ENCODE measurements around the gene ATAD3B.
A peak's percentile ranks its signal among the peaks of the same experiment; 100 is the strongest.
"Not testable (repeated sequence)": the region's sequence is repeated elsewhere in the genome, so short reads cannot be mapped to it uniquely, and the experiment has no call there.

ATAD3B gene

GRCh38 chr1:1440262-1441001 is 31.1 kb upstream of the ATAD3B start:
- H3K27ac ChIP-seq (ENCODE audit: insufficient read depth in 1 of 2, low read depth in 1 of 2, low read length in 2 of 2, poor library complexity in 1 of 2, severe bottlenecking in 2 of 2): no peak overlapping the region
- H3K9me3 ChIP-seq (ENCODE audit: control extremely low read depth in 1 of 5, control insufficient read depth in 4 of 5, insufficient read depth in 2 of 5, low read depth in 1 of 5, low read length in 4 of 5): no peaks in the 10 kb centered on the region
- 90% methylated on average over 23 of the region's 26 CpGs for WGBS (ENCODE audit: insufficient coverage)
- H3K27me3 ChIP-seq (replicated peaks in 2 of 5; ENCODE audit: control insufficient read depth in 4 of 5, insufficient read depth in 5 of 5, low read length in 4 of 5): peaks cover 0 to 3% (median 0%) of the 10 kb centered on the region in 5 experiments
- POLR2A ChIA-PET: interaction anchor here (1.6 kb wide), 1 partner anchor 33 kb away, joined by 6 read pairs; no protein-coding TSS in a partner anchor
- DNase-seq: no peak
- CTCF ChIA-PET: interaction anchor here (0.9 to 2.9 kb wide), 18 partner anchors 9 to 190 kb away, joined by 3 to 17 read pairs (median 6); partner anchors contain the start of genes AURKAIP1 and MRPL20
- peaks cover 0 to 42% (median 28%) of the 10 kb centered on the region in 4 experiments for H3K4me1 ChIP-seq (ENCODE audit: control extremely low read depth in 1 of 4, control insufficient read depth in 4 of 4, insufficient read depth in 4 of 4, low read length in 3 of 4)
- H3K36me3 ChIP-seq (ENCODE audit: control insufficient read depth in 4 of 4, insufficient read depth in 4 of 4, low read length in 3 of 4): no peaks in the 10 kb centered on the region
- H3K4me3 ChIP-seq (ENCODE audit: control insufficient read depth in 1 of 7, extremely low read depth in 1 of 7, insufficient read depth in 4 of 7, low read depth in 2 of 7, low read length in 6 of 7): no peak overlapping the region

DNA sequence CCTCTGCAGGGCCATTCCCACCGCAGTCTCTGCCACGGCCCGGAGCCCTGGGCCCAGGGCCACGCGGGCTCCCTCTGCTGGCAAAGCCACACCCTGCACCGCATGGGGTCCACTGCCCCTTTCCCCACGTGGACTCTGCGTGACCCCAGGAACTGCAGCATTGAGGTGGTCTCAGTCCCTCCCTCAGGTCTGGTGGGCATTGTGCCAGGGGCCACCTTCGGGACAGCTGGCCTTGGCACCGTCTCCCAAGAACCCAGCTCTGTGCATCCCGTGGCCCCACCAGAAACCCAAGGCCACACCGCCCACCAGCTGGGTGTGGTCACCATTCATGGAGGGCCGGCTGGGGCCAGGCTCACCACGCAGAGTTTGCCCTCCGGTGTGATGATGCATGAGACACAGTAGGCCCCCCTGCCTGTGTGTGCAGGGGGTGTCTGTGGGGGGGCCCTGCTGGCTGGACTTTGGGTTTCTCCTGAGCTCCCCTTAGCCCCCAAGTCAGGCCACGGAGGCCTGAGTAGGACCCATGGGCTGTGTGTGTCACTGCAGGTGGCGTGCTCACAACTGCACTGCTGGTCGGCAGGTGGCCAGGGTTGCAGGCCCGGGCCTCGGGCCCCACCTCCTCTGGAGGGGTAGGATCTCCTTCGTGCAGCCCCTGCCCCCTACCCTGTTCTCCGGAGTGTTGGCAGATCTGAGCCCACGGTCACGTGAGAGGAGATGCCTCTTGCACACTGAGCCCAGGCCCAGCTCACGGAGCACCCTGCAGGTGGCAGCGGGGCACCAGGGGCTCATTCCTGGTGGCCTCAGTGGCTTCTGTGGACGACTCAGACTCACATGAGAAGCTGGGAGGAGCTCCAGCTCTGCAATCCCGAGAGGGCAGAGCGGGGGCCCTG is 30.3 kb upstream of the ATAD3B start:
- DNase-seq: peak in 2 of 3 donors; percentile 52 to 57
- POLR2A ChIA-PET: interaction anchor here (1.6 kb wide), 1 partner anchor 34 kb away, joined by 6 read pairs; no protein-coding TSS in a partner anchor
- peaks cover 0 to 3% (median 0%) of the 10 kb centered on the region in 5 experiments for H3K27me3 ChIP-seq (replicated peaks in 2 of 5; ENCODE audit: control insufficient read depth in 4 of 5, insufficient read depth in 5 of 5, low read length in 4 of 5)
- no peaks in the 10 kb centered on the region for H3K36me3 ChIP-seq (ENCODE audit: control insufficient read depth in 4 of 4, insufficient read depth in 4 of 4, low read length in 3 of 4)
- H3K9me3 ChIP-seq (ENCODE audit: control extremely low read depth in 1 of 5, control insufficient read depth in 4 of 5, insufficient read depth in 2 of 5, low read depth in 1 of 5, low read length in 4 of 5): no peaks in the 10 kb centered on the region
- CTCF ChIA-PET: interaction anchor here (0.7 to 2.9 kb wide), 21 partner anchors 8 to 191 kb away, joined by 3 to 17 read pairs (median 5); partner anchors contain the start of genes AURKAIP1 and MRPL20
- no peak overlapping the region for H3K27ac ChIP-seq (ENCODE audit: insufficient read depth in 1 of 2, low read depth in 1 of 2, low read length in 2 of 2, poor library complexity in 1 of 2, severe bottlenecking in 2 of 2)
- no peak overlapping the region for H3K4me3 ChIP-seq (ENCODE audit: control insufficient read depth in 1 of 7, extremely low read depth in 1 of 7, insufficient read depth in 4 of 7, low read depth in 2 of 7, low read length in 6 of 7)
- peaks cover 0 to 36% (median 23%) of the 10 kb centered on the region in 4 experiments for H3K4me1 ChIP-seq (ENCODE audit: control extremely low read depth in 1 of 4, control insufficient read depth in 4 of 4, insufficient read depth in 4 of 4, low read length in 3 of 4)
- WGBS (ENCODE audit: insufficient coverage): 41% methylated on average over 26 of the region's 29 CpGs

DNA sequence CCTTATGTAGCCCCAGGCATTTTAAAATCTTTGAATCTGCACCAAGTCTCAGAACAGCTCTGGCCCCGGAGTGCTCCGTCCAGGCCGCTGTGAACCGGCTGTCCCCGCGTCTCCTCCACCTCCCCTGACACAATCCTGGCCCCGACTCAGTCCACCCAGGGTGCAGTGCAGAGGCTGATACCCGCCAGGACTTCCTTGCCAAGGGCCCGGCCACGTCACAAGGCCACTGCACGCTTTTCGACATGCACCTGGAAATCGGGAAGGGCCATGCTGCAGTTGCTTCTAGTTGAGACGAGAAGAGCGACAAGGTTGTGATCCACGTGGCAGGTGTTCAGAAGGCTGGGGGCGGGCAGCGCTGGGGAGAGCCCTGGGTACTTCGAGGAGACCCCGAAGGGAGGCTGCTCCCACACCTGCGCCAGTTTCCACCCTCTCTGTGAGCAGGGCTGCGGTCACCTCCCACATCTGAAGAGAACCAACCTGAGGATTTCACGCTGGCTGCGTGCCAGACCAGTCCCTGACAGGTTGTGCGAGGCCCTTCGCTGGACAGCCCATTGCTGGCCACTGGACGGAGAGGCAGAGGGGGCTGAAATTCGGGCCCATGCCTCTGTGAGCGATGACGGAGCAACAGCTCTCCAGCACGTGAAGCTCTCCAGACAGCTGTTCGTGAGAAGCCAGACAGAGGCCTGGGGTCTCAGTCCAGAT is 29.3 kb upstream of the ATAD3B start:
- H3K27ac ChIP-seq (ENCODE audit: insufficient read depth in 1 of 2, low read depth in 1 of 2, low read length in 2 of 2, poor library complexity in 1 of 2, severe bottlenecking in 2 of 2): no peak overlapping the region
- no peak for DNase-seq
- H3K9me3 ChIP-seq (ENCODE audit: control extremely low read depth in 1 of 5, control insufficient read depth in 4 of 5, insufficient read depth in 2 of 5, low read depth in 1 of 5, low read length in 4 of 5): no peaks in the 10 kb centered on the region
- no peak overlapping the region for H3K4me3 ChIP-seq (ENCODE audit: control insufficient read depth in 1 of 7, extremely low read depth in 1 of 7, insufficient read depth in 4 of 7, low read depth in 2 of 7, low read length in 6 of 7)
- CTCF ChIA-PET: interaction anchor here (0.7 to 2.9 kb wide), 11 partner anchors 9 to 62 kb away, joined by 3 to 17 read pairs (median 6); partner anchors contain the start of gene MRPL20
- POLR2A ChIA-PET: interaction anchor here (1.6 kb wide), 1 partner anchor 35 kb away, joined by 6 read pairs; no protein-coding TSS in a partner anchor
- H3K36me3 ChIP-seq (ENCODE audit: control insufficient read depth in 4 of 4, insufficient read depth in 4 of 4, low read length in 3 of 4): no peaks in the 10 kb centered on the region
- WGBS (ENCODE audit: insufficient coverage): 93% methylated on average over 30 of the region's 32 CpGs
- H3K4me1 ChIP-seq (ENCODE audit: control extremely low read depth in 1 of 4, control insufficient read depth in 4 of 4, insufficient read depth in 4 of 4, low read length in 3 of 4): peaks cover 0 to 27% (median 19%) of the 10 kb centered on the region in 4 experiments
- H3K27me3 ChIP-seq (replicated peaks in 2 of 5; ENCODE audit: control insufficient read depth in 4 of 5, insufficient read depth in 5 of 5, low read length in 4 of 5): peaks cover 0 to under 1% (median 0%) of the 10 kb centered on the region in 5 experiments

- H3K9me3 ChIP-seq (ENCODE audit: control extremely low read depth in 1 of 5, control insufficient read depth in 4 of 5, insufficient read depth in 2 of 5, low read depth in 1 of 5, low read length in 4 of 5); H3K36me3 ChIP-seq (ENCODE audit: control insufficient read depth in 4 of 4, insufficient read depth in 4 of 4, low read length in 3 of 4); H3K27me3 ChIP-seq (replicated peaks in 2 of 5; ENCODE audit: control insufficient read depth in 4 of 5, insufficient read depth in 5 of 5, low read length in 4 of 5); CTCF ChIA-PET; H3K27ac ChIP-seq (ENCODE audit: insufficient read depth in 1 of 2, low read depth in 1 of 2, low read length in 2 of 2, poor library complexity in 1 of 2, severe bottlenecking in 2 of 2); DNase-seq; H3K4me1 ChIP-seq (ENCODE audit: control extremely low read depth in 1 of 4, control insufficient read depth in 4 of 4, insufficient read depth in 4 of 4, low read length in 3 of 4); H3K4me3 ChIP-seq (ENCODE audit: control insufficient read depth in 1 of 7, extremely low read depth in 1 of 7, insufficient read depth in 4 of 7, low read depth in 2 of 7, low read length in 6 of 7); POLR2A ChIA-PET: not testable (repeated sequence)
- no CpG with 5 or more reads among the region's 19 CpGs for WGBS (ENCODE audit: insufficient coverage)
These were observed 24.9 kb upstream of the ATAD3B start for GRCh38 chr1:1446631-1447030.

- POLR2A ChIA-PET: no interaction called here
- Histone ChIP-seq H3K9me3 (ENCODE audit: control extremely low read depth in 1 of 5, control insufficient read depth in 4 of 5, insufficient read depth in 2 of 5, low read depth in 1 of 5, low read length in 4 of 5) (no peaks in the 10 kb centered on the region), H3K27ac (ENCODE audit: insufficient read depth in 1 of 2, low read depth in 1 of 2, low read length in 2 of 2, poor library complexity in 1 of 2, severe bottlenecking in 2 of 2) (no peak within 1 kb of the TSS), H3K36me3 (ENCODE audit: control insufficient read depth in 4 of 4, insufficient read depth in 4 of 4, low read length in 3 of 4) (no peaks in the 10 kb centered on the region), H3K27me3 (replicated peaks in 2 of 5; ENCODE audit: control insufficient read depth in 4 of 5, insufficient read depth in 5 of 5, low read length in 4 of 5) (peaks cover 0 to 2% (median 0%) of the 10 kb centered on the region in 5 experiments), H3K4me3 (ENCODE audit: control insufficient read depth in 1 of 7, extremely low read depth in 1 of 7, insufficient read depth in 4 of 7, low read depth in 2 of 7, low read length in 6 of 7) (no peak within 1 kb of the TSS), H3K4me1 (ENCODE audit: control extremely low read depth in 1 of 4, control insufficient read depth in 4 of 4, insufficient read depth in 4 of 4, low read length in 3 of 4) (no peaks in the 10 kb centered on the region)
- CTCF ChIA-PET: interaction anchor here (0.9 kb wide), 1 partner anchor 9 kb away, joined by 4 read pairs; no protein-coding TSS in a partner anchor
- DNase-seq: no peak
- WGBS (ENCODE audit: insufficient coverage): 89% methylated on average over 4 of the region's 6 CpGs
These were observed 22.3 kb upstream of the ATAD3B start, which contains the start of gene ATAD3C for GRCh38 chr1:1449099-1449739. ATAD3C (plus strand) TSS chr1:1449689; CDS start chr1:1450684, 995 bp downstream.

DNA sequence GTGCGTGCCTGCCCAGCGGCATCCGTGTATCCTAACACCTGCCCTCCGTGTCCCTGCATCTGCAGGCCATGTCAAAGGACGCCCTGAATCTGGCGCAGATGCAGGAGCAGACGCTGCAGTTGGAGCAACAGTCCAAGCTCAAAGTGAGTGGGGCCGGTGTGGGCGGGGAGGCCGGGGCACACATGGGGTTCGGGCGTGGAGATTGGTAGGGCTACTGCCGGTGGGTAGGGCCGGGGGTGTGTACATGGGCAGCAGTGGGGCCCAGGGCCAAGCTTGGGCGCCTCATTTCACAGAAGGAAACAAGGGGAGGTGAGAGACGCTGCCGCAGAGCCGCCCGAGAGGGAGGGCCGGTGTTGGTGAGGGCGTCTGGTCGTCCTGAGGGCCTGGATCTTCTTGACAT is 20.9 kb upstream of the ATAD3B start:
- H3K27me3 ChIP-seq (replicated peaks in 2 of 5; ENCODE audit: control insufficient read depth in 4 of 5, insufficient read depth in 5 of 5, low read length in 4 of 5); POLR2A ChIA-PET; H3K4me3 ChIP-seq (ENCODE audit: control insufficient read depth in 1 of 7, extremely low read depth in 1 of 7, insufficient read depth in 4 of 7, low read depth in 2 of 7, low read length in 6 of 7); H3K9me3 ChIP-seq (ENCODE audit: control extremely low read depth in 1 of 5, control insufficient read depth in 4 of 5, insufficient read depth in 2 of 5, low read depth in 1 of 5, low read length in 4 of 5); H3K36me3 ChIP-seq (ENCODE audit: control insufficient read depth in 4 of 4, insufficient read depth in 4 of 4, low read length in 3 of 4); DNase-seq; H3K27ac ChIP-seq (ENCODE audit: insufficient read depth in 1 of 2, low read depth in 1 of 2, low read length in 2 of 2, poor library complexity in 1 of 2, severe bottlenecking in 2 of 2); H3K4me1 ChIP-seq (ENCODE audit: control extremely low read depth in 1 of 4, control insufficient read depth in 4 of 4, insufficient read depth in 4 of 4, low read length in 3 of 4): not testable (repeated sequence)
- 94% methylated on average over 22 of the region's 22 CpGs for WGBS (ENCODE audit: insufficient coverage)
- CTCF ChIA-PET: interaction anchor here (1.6 to 2.5 kb wide), 3 partner anchors 9 to 14 kb away, joined by 4 to 11 read pairs (median 5); no protein-coding TSS in a partner anchor
